Activated naive CD8-positive, alpha-beta T cell treated with anti-CD3 and anti-CD28 coated beads, Interleukin-2, amount 50 U/mL, for 24 hours (primary cell): ENCODE measurements around the gene KIF20B.

Experiments
- ATAC-seq: fragments of 150-1000 bp; cut with Tn5 transposase; one replicate; pipeline ENCODE4 v1.10.0; 2021
- DNase-seq: peaks from one replicate; pipeline ENCODE4 v3.0.0; 2021
- H3K27ac Mint-ChIP-seq: one replicate; pipeline ENCODE4 v1.8.0; 2021; ENCODE audit warnings: mild to moderate bottlenecking, mixed read lengths
- H3K27me3 Mint-ChIP-seq: one replicate; pipeline ENCODE4 v1.8.0; 2021; ENCODE audit warnings: mixed read lengths
- H3K36me3 Mint-ChIP-seq: one replicate; pipeline ENCODE4 v1.8.0; 2021; ENCODE audit warnings: low read depth, mixed read lengths
- H3K4me1 Mint-ChIP-seq: one replicate; pipeline ENCODE4 v1.8.0; 2021; ENCODE audit warnings: mixed read lengths
- H3K4me3 Mint-ChIP-seq: one replicate; pipeline ENCODE4 v1.8.0; 2021; ENCODE audit warnings: mild to moderate bottlenecking, moderate library complexity, mixed read lengths
- H3K9me3 Mint-ChIP-seq: one replicate; pipeline ENCODE4 v1.8.0; 2021; ENCODE audit warnings: mixed read lengths

Gene KIF20B

DNA sequence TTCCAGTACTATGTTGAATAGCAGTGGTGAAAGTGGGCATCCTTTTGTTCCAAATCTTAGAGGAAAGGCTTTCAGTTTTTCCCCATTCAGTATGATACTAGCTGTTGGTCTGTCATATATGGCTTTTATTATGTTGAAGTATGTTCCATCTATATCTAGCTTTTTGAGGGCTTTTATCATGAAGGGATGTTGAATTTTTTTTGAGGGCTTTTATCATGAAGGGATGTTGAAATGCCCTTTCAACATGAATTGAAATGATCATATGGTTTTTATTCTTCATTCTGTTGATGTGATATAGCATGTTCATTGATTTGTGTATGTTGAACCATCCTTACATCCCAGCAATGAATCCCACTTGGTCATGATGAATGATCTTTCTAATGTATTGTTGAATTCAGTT, 75.3 kb downstream of the KIF20B start:
- no peaks in the 10 kb centered on the region for H3K4me1 Mint-ChIP-seq
- no peak for DNase-seq
- no peaks in the 10 kb centered on the region for H3K27me3 Mint-ChIP-seq
- ATAC-seq, result no peak
- no peak overlapping the region for H3K4me3 Mint-ChIP-seq
- no peak overlapping the region for H3K27ac Mint-ChIP-seq
- peaks cover 58% of the 10 kb centered on the region for H3K36me3 Mint-ChIP-seq
- H3K9me3 Mint-ChIP-seq, result no peaks in the 10 kb centered on the region

DNA sequence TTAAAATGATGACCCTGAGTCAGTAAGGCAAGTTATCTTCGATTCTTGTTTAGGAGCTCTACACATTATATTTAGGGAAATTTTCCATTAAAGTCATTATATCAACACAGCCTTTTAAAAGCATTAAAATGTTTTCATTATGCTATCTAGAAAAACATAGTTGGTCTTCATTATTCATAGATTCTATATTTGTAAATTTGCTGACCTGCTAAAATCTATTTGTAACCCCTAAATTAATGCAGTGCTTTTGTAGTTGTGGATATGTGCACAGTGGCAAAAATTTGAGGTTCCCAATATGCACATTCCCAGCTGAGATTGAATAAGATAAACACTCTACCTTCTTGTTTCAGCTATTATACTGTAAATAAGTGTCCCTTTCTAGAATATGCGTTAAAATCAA, 81.1 kb downstream of the KIF20B start:
- DNase-seq, result no peak
- H3K4me1 Mint-ChIP-seq, result no peaks in the 10 kb centered on the region
- no peak overlapping the region for H3K4me3 Mint-ChIP-seq
- H3K27ac Mint-ChIP-seq, result no peak overlapping the region
- H3K27me3 Mint-ChIP-seq, result no peaks in the 10 kb centered on the region
- no peaks in the 10 kb centered on the region for H3K9me3 Mint-ChIP-seq
- ATAC-seq, result no peak
- H3K36me3 Mint-ChIP-seq, result peaks cover 16% of the 10 kb centered on the region

DNA sequence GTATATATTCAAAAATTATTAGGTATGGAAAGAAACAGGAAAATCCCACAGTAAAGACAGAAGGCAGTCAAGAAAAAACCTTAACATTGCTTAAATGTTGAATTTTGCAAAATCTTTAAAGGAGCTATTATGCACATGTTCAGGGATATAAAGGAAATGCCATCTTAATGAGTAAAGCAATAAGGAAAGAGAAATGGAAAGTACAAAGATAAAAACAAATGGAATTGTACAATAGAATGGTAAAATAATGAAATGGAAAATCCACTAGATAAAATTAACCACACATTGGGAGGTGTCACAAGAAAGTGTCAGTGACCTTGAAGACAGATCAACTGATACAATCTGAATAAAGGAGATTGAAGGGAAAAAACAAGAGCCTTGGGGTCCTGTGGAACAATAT, 82.0 kb downstream of the KIF20B start:
- no peak overlapping the region for H3K4me3 Mint-ChIP-seq
- no peak overlapping the region for H3K27ac Mint-ChIP-seq
- no peak for DNase-seq
- no peaks in the 10 kb centered on the region for H3K27me3 Mint-ChIP-seq
- no peak for ATAC-seq
- peaks cover 13% of the 10 kb centered on the region for H3K36me3 Mint-ChIP-seq
- H3K4me1 Mint-ChIP-seq, result no peaks in the 10 kb centered on the region
- H3K9me3 Mint-ChIP-seq, result no peaks in the 10 kb centered on the region

DNA sequence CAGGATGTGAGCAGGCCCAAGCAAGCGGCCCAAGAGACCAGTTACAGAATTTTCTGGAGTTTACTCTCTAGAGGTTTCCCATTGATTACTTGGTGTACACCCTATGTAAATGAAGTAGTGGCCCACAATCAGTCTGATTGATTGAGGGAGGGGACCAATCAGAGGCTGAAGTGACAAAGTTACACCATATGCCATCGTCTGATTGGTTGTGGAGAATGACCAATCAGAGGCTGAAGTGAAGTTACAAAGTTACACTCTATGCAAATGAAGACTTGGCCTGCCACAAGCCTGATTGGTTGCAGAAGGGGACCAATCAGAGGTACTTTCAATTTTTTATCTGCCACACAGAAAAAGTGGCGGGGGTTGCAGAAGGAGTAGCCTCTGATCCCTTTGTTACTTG, 83.7 kb downstream of the KIF20B start:
- no peak for DNase-seq
- Mint-ChIP-seq H3K27me3 (peaks cover 4% of the 10 kb centered on the region), H3K4me3 (no peak overlapping the region), H3K9me3 (no peaks in the 10 kb centered on the region), H3K36me3 (peaks cover 3% of the 10 kb centered on the region), H3K27ac (no peak overlapping the region), H3K4me1 (no peaks in the 10 kb centered on the region)
- no peak for ATAC-seq

DNA sequence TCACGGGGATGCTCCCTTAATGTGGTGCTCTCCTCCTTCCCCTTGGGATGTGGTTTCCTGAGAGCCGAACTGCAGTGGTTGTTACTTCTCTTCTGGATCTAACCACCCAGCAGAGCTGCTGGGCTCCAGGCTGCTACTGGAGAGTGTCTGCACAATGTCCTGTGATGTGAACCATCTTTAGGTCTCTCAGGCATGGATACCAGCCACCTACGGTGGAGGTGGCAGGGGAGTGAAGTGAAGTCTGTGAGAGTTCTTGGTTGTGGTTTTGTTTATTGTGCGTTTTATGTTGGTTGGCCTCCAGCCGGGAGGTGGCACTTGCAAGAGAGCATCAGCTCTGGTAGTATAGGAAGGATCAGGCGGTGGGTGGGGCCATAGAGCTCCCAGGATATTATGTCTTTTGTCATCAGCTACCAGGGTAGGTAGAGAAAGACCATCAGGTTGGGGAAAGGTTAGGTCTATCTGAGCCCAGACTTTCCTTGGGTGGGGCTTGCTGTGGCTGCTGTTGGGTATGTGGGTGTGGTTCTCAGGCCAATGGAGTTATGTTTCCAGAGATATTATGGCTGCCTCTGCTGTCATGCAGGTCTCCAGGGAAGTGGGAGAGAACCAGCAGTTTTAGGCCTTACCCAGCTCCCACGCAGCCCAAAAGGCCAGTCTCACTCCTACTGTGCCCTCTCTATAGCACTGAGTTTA, 87.9 kb downstream of the KIF20B start:
- no peaks in the 10 kb centered on the region for H3K4me1 Mint-ChIP-seq
- ATAC-seq (peak; percentile 24), DNase-seq (no peak)
- H3K27ac Mint-ChIP-seq, result no peak overlapping the region
- peaks cover 17% of the 10 kb centered on the region for H3K27me3 Mint-ChIP-seq
- H3K9me3 Mint-ChIP-seq, result no peaks in the 10 kb centered on the region
- H3K4me3 Mint-ChIP-seq, result no peak overlapping the region
- H3K36me3 Mint-ChIP-seq, result no peaks in the 10 kb centered on the region

DNA sequence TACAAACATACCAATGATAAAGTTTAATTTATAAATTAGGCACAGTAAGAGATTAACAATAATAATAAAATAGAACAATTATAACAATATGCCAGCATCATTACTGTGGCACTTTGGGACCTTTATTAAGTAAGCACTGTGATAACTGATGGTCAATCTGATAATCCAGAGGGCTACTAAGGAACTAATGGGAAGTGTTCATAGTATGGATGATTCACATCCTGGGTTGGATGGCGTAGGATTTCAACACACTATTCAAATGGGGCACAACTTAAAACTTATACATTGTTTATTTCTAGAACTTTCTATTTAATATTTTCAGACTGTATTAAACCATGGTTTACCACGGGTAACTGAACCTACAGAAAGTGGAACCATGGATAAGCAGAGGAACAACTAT, 90.8 kb downstream of the KIF20B start:
- no peak for DNase-seq
- H3K4me3 Mint-ChIP-seq, result no peak overlapping the region
- no peak for ATAC-seq
- H3K27ac Mint-ChIP-seq, result no peak overlapping the region
- H3K36me3 Mint-ChIP-seq, result no peaks in the 10 kb centered on the region
- H3K9me3 Mint-ChIP-seq, result no peaks in the 10 kb centered on the region
- peaks cover 17% of the 10 kb centered on the region for H3K27me3 Mint-ChIP-seq
- no peaks in the 10 kb centered on the region for H3K4me1 Mint-ChIP-seq

DNA sequence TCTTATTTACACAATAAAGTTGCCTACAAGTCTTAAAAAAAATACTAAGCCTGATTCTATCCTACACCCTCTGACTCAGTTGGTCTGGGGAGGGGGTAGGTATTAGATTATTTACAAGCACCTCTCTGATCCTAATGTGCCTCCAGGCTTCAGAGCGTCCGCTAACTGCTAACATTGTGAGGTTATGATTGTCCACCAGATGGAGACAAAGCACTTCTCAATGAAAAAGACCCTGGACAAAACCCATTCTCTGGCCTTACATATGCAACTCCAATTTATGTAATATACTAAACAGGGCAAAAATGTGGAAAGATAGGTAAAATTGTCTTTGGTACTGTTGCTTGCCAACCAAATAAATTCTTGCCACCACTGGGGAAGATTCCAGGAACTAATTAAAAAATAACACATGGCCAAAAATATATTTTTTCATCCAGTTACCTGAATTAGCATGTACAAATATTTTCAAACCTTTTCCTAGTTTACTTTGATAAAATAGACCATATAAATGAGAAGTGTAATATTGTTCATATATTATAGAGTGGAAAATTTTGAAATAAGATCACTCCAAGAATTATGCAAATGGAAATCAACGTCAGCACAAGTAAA, 92.4 kb downstream of the KIF20B start:
- ATAC-seq (peak; percentile 52), DNase-seq (peak; percentile 11)
- no peaks in the 10 kb centered on the region for H3K9me3 Mint-ChIP-seq
- H3K27ac Mint-ChIP-seq, result no peak overlapping the region
- H3K4me1 Mint-ChIP-seq, result no peaks in the 10 kb centered on the region
- peaks cover 17% of the 10 kb centered on the region for H3K27me3 Mint-ChIP-seq
- H3K36me3 Mint-ChIP-seq, result no peaks in the 10 kb centered on the region
- no peak overlapping the region for H3K4me3 Mint-ChIP-seq

DNA sequence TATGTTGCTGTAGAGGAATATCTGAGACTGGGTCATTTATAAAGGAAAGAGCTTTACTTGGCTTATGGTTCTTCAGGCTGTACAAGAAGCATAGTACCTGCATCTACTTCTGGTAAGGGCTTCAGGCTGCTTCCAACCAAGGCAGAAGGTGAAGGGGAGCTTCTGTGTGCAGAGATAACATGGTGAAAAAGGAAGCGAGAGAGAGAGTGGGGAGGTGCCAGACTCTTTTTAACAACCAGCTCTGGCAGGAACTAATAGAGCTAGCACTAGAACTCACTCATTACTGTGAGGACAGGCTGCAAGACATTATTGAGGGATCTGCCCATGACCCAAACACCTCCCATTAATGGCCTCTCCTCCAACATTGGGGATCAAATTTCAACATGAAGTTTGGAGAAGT, 94.5 kb downstream of the KIF20B start:
- Mint-ChIP-seq H3K4me3 (no peak overlapping the region), H3K4me1 (no peaks in the 10 kb centered on the region), H3K36me3 (no peaks in the 10 kb centered on the region), H3K27me3 (peaks cover 23% of the 10 kb centered on the region), H3K9me3 (no peaks in the 10 kb centered on the region), H3K27ac (no peak overlapping the region)
- no peak for ATAC-seq
- no peak for DNase-seq

DNA sequence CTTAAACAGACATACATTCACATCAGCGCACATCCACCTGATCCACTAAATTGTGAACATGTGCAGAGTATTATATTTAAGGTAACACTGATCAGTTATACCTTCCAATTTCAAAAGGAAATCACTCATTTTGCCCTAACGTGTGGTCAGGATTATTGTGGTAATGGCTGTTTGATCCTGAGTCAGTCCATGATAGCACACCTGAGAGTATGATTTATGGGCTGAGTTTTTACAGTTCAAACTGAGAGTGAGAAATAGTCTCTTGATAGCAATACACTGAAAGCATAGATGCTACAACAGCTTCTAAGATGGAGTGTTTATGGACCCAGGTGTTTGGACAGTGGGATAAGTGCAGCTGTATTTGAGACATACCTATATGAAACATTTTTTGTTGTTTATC, 96.7 kb downstream of the KIF20B start:
- peaks cover 20% of the 10 kb centered on the region for H3K27me3 Mint-ChIP-seq
- DNase-seq (no peak), ATAC-seq (peak; percentile 20)
- H3K27ac Mint-ChIP-seq, result no peak overlapping the region
- H3K36me3 Mint-ChIP-seq, result no peaks in the 10 kb centered on the region
- no peaks in the 10 kb centered on the region for H3K4me1 Mint-ChIP-seq
- no peak overlapping the region for H3K4me3 Mint-ChIP-seq
- H3K9me3 Mint-ChIP-seq, result no peaks in the 10 kb centered on the region

DNA sequence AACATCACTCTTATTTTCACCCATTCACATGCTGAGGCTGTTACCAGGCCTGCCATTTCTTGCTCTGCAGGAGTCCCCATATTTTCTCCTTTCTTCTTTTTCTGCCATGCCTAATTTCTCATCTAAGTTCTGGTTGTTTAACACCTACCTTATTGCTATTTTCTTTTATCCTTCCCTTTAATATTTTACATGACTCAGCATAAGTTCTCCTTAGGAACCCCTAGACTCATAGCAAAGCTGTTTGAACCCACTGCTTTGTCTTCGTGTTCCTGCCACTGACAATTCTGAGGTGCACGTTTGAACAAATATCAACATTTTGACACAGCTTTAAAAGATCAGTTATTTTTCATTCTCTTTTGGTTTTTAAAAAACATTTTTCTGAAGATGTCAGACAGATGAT, 98.2 kb downstream of the KIF20B start:
- H3K27ac Mint-ChIP-seq, result no peak overlapping the region

DNA sequence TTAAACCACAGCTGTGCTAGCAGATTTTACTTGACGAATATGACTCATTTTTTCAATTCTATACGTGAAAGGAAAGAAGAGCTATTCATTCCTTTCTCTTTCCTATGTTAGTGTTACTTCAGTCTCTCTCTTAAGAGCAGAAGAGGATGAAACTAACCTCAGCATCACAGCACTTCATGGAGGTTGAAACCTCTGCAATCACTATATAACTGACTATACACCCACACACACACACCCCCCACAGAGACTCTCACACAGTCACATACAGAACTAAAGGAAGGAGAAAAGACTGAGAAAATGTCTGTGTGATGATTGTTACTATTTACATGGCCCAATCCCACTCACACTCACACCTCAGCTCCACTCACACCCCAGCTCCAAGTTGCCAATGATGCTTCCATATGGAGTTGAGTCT, 104.2 kb downstream of the KIF20B start:
- Mint-ChIP-seq H3K36me3 (no peaks in the 10 kb centered on the region), H3K9me3 (no peaks in the 10 kb centered on the region), H3K4me1 (peaks cover 21% of the 10 kb centered on the region), H3K27me3 (peaks cover 17% of the 10 kb centered on the region), H3K4me3 (no peak overlapping the region), H3K27ac (peak overlapping the region; percentile 3)
- ATAC-seq (peak; percentile 98), DNase-seq (peak; percentile 49)

More for the DNA sequence above, 98.2 kb downstream of the KIF20B start:
- Mint-ChIP-seq H3K4me1 (no peaks in the 10 kb centered on the region), H3K27me3 (peaks cover 17% of the 10 kb centered on the region), H3K9me3 (no peaks in the 10 kb centered on the region), H3K36me3 (no peaks in the 10 kb centered on the region), H3K4me3 (no peak overlapping the region)
- ATAC-seq (no peak), DNase-seq (no peak)

DNA sequence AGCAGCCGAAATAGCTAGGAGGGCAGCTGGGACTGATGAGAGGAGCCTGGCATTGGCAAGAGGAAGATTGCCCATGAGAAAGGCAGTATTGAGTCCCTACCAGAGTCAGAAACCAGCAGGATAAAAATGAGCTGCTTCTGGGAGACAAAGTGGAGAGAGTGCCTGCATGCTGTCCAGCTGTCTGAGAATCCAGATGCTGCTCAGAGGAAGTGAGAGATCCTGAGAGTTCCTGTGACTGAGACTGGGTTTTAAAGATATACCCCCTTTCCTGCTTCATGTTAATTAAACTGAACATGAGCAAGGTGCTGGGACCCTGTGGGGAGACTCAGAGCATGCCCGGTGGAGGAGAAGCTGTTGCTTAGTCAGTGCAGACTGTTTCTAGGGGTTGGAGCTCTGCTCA, 107.5 kb downstream of the KIF20B start:
- Mint-ChIP-seq H3K27ac (no peak overlapping the region), H3K27me3 (peaks cover 10% of the 10 kb centered on the region), H3K36me3 (no peaks in the 10 kb centered on the region), H3K4me1 (peaks cover 21% of the 10 kb centered on the region), H3K9me3 (no peaks in the 10 kb centered on the region), H3K4me3 (no peak overlapping the region)
- DNase-seq (no peak), ATAC-seq (no peak)

DNA sequence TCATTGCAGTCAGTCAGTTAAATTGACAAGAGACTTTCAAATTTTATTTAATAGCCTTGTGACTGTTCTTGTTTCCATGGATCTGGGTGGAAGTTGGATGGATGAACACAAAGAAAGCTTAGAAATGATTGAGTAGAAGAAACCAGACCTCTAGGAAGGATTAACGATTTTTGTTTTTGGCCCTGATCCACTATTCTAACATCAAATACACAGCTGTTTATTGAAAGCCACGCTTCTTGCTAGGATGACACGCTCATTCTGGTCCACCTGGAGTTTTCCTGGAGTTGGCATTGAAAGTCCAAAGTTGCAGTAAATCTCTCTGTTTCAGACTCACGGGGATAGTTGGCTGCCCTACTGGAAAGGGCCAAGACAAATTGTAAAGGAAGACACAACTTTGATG, 108.4 kb downstream of the KIF20B start:
- no peak for ATAC-seq
- H3K27ac Mint-ChIP-seq, result no peak overlapping the region

DNA sequence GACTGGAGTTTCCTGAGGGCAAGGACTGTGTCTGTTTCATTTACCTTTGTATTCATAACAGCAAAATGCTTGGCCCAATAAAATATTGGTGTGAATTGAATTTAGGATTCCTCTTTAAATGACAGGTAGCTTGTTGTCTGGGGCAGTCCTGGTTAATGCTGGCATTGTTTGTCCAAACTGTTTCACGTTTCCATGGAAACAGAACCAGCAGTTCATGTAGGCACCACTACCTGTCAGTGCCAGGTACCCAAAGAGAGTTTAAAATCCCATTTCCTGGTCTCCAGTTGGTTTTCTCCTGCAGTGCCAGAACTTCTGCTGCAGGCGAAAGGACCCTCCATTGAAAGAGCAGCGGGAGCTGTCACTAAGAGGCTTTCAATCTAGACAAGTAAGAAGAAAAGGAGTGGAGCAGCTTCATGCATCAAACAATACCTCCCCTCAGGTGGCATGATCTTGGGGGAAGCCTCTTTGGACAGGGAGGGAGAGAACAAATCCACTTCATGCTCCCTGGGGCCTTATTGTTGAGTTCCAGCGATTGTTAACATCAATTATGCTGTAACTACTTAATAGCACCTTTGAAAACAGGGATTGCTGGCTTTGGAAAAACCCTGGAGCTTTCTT, 109.6 kb downstream of the KIF20B start:
- ATAC-seq (no peak), DNase-seq (no peak)
- Mint-ChIP-seq H3K4me1 (peaks cover 12% of the 10 kb centered on the region), H3K4me3 (no peak overlapping the region), H3K9me3 (no peaks in the 10 kb centered on the region), H3K36me3 (no peaks in the 10 kb centered on the region), H3K27ac (no peak overlapping the region), H3K27me3 (peaks cover 8% of the 10 kb centered on the region)

More for the DNA sequence above, 108.4 kb downstream of the KIF20B start:
- DNase-seq, result no peak
- Mint-ChIP-seq H3K36me3 (no peaks in the 10 kb centered on the region), H3K27me3 (peaks cover 8% of the 10 kb centered on the region), H3K9me3 (no peaks in the 10 kb centered on the region), H3K4me3 (no peak overlapping the region), H3K4me1 (peaks cover 21% of the 10 kb centered on the region)

DNA sequence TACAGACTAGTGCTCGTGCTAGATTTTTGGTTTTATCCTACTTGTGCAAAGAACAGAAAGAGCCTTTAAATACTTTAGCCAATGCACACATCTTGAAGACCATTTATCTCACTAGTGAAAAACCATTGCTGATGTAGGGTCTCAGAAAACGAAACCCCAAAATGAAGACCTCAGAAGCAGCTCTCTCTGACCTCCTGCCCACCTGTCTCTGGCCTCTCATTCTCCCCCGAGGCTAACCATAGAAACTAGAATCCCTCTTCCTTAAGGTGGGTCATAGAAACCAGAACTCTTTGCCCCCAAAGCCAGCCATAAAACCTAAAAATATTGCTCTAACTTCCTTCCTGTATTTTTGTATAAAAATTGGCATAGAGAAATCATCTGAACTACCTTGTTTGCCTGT, 112.2 kb downstream of the KIF20B start:
- no peaks in the 10 kb centered on the region for H3K4me1 Mint-ChIP-seq
- DNase-seq (no peak), ATAC-seq (no peak)
- peaks cover 10% of the 10 kb centered on the region for H3K27me3 Mint-ChIP-seq
- no peaks in the 10 kb centered on the region for H3K9me3 Mint-ChIP-seq
- no peaks in the 10 kb centered on the region for H3K36me3 Mint-ChIP-seq
- no peak overlapping the region for H3K27ac Mint-ChIP-seq
- H3K4me3 Mint-ChIP-seq, result no peak overlapping the region
